ENCODE results near the gene C2CD4D.
A peak's percentile ranks its signal among the peaks of the same experiment; 100 is the strongest.

C2CD4D gene

DNA sequence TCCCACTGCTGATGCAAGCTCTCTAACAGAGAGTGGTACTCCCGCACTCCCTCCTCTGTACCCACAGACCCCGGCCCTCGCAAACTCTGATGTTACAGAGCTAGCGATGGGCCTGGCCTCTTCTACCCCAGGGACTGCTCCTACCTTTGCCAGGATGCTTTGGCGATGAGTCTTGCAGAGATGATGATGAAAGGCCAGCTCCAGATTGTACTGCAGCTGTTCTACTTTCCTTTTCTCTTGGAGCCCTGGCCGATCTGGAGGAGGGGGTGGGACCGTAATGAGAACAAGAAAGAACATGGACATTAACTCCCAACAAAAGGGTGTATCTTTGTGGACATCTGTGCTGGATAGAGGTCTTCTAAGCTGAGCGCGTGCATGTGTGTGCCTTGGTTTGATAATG lies 28.4 kb downstream of the C2CD4D start:
- no peak for DNase-seq

- DNase-seq, result no peak
These were observed 29.5 kb downstream of the C2CD4D start for GRCh38 chr1:151809985-151810556.

DNA sequence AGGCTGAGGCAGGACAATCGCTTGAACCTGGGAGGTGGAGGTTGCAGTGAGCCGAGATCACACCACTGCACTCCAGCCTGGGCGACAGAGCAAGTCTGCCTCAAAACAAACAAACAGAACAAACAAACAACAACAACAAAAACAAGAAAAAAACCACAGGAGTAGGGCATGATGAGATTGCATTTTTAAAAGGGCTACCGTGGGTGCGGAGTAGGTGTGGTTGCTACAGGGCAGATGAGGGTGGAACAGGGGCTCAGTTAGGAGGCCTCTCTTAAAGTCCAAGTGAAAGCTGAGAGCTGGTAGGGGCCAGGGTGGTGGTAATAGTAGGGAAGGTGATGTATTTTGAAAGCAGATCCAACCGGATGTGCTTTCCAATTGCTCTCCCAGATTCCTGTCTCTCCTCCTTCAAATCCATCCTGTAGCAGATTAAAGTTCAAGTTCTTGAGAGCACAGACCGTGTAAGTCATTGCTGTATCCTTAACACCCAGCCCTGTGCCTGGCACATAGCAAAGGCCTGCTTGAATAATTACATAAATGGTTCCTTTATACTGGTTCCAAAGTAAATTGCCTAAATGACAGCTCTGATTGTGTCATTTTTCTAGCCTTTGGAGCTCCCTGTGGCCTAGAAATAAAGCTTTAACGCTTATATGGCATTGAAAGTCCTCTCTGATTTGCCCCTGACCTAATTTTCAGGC lies 30.2 kb downstream of the C2CD4D start:
- DNase-seq, result no peak

DNA sequence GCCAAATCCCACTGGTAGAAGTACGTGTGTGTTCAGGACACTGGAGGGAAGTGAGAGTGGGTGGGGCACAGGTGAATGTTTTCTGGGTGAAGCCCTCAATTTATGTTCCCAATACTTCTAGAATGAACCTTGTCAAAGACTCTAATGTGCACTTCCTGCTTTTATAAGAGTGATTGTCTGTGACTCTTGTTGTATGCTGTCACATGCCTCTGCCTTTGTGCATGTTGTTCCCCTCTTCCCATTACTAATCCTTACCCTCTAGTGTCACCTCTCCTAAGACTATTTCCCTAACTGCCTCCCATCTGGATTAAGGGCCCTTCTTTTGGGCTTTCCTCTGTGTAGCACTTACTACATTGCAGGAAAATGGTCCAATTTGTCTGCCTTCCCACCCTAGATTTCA lies 31.9 kb downstream of the C2CD4D start:
- no peak for DNase-seq

DNA sequence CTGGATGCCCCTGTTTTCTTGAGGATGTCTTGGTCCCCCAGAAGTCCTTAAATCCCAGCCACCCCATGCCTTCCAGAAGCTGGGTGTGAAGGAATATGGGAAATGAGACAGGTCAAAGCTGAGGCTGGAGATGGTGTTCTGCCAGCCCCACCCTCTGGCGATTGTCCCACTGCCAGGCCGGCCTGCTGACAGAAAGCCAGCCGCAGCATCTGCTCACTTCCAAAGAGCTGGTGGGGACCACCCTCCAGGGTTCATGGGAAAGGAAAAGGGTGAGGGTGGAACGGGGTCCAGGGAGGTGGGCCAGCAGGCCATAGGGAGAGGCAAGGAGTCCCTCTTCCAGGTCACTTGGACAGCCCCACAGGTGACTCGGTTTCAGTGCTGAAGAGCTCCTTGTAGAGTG lies 32.5 kb downstream of the C2CD4D start:
- DNase-seq, result no peak

- DNase-seq, result no peak
These were observed 33.5 kb downstream of the C2CD4D start for GRCh38 chr1:151806170-151806569.

DNA sequence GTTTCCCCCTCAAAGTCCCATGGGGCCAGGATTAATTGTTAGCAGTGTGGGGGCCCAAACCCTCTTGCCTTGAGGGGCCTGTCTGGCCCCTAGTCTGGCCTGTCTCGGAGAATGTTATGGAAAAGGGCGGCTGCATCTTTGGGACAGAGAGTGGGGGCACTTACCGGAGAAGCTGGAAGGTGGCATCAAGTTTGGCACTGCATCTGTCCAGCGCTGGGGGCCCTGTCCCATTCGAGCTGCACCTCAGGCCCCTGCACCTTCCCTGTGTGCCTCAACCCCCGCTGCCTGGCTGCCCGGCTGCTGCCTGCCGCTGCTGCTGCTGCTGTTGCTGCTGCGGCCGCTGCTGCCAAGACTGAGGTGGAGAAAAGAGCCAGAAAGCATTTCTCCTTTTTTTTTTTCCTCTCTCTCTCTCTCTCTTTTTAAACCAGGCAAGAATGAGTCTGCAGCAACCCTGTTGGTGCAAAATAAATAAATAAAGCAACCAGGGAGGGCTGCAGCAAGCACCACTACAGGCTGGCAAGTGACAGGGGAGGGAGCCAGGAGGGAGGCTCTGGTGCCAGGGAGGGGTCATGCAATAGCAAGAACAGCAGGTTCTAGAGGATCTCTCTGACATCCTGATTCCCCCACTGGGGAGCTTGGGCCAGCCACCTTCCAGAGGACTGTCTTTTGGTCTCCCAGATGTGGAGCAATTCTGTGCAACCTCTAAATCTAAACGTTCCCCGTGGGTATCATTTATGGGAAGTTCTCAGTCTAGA lies 34.4 kb downstream of the C2CD4D start, which contains the start of gene LINGO4:
Gene LINGO4, minus strand, starts transcription at position 354 of the 755 bp plus-strand sequence. CDS start 2,715 bp downstream, outside the sequence.
- no peak for DNase-seq

- DNase-seq, result no peak
These were observed 35.7 kb downstream of the C2CD4D start for GRCh38 chr1:151803915-151804314.

GRCh38 chr1:151803164-151803563 lies 36.5 kb downstream of the C2CD4D start:
- DNase-seq, result no peak

GRCh38 chr1:151802372-151802771 lies 37.2 kb downstream of the C2CD4D start:
- no peak for DNase-seq

- no peak for DNase-seq
These were observed 37.8 kb downstream of the C2CD4D start for GRCh38 chr1:151801846-151802245.

DNA sequence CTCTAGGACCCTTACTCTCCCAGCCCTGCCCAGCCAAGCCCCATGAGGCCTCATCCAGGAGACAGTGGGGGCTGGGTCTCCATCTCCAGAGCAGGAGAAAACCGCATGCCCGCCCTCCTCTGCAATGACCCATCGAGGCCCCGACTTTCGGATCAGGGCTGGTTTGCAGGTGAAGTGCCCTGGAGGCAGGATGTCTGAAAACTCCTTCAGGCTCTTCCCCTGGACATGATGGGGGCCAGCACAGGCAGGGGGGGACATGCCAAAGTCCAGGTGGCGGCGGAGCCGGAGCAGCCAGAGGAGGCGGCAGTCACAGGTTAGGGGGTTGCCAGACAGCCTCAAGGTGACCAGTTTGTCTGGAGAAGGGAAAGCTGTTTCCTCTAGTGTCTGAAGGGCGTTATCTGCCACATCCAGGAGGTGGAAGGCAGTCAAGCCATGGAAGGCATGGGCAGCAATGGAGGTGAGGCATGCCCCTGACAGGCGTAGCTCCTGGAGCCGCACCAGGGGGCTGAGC lies 38.3 kb downstream of the C2CD4D start:
- DNase-seq, result no peak

DNA sequence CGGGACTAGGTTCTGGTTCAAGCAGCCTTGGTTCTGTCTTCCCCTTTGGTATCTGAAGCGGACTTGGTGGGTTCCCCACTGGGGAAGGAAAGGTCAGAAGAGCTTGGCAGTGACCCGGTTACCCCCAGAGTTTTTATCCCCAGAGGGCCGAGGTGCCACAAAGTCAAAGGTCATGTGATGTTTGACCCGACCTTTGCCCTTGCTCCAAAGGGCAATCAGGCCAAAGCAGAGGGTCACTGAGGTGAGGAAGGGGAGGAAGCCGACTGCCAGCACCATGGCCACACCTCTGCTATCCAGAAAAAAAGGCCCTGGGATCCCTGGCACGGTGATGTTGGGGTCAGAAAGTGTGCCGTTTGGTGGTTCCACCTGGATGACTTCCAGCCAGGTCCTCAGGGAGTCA lies 38.8 kb downstream of the C2CD4D start:
- no peak for DNase-seq

GRCh38 chr1:151799179-151800022 lies 40.2 kb downstream of the C2CD4D start:
- no peak for DNase-seq

GRCh38 chr1:151798571-151798970 lies 41.0 kb downstream of the C2CD4D start:
- DNase-seq, result no peak

GRCh38 chr1:151790940-151791651 lies 48.5 kb downstream of the C2CD4D start:
- DNase-seq, result peak in 1 of 2 experiments; percentile 8

- DNase-seq, result peak; percentile 98
These were observed 49.3 kb downstream of the C2CD4D start, which contains the start of gene TDRKH for GRCh38 chr1:151790071-151790939. TDRKH (minus strand) TSS chr1:151790500; CDS start chr1:151783022, 7,478 bp downstream.

Data from NCI-H1930 (cell line).